Prostate gland (tissue), 2 donors: Measurements from ENCODE around the gene NBPF3. TPM values are rescaled to one million over a fixed set of nuclear protein-coding genes. Genes with fewer than 3 reads are reported as not detected.

Source experiments
- DNase-seq: peaks from one replicate; pipeline ENCODE4 v3.0.0-alpha.2; 2019; ENCODE audit warnings: low spot score
- H3K27ac ChIP-seq, 2 donors: fragments of 200-600 bp; sonication (generic); 2 replicates each; pipeline ENCODE4 v1.5.1; 2017 to 2019
- H3K27me3 ChIP-seq: fragments of 200-600 bp; sonication (generic); replicated peaks from 2 replicates; pipeline ENCODE4 v1.5.1; 2019; ENCODE audit not compliant: insufficient read depth
- H3K36me3 ChIP-seq, 2 donors: fragments of 200-600 bp; sonication (generic); 1 replicate in 1 of 2; 2 replicates in 1 of 2; pipeline versions ENCODE4 v1.5.1 to v1.8.1; 2017 to 2019
- H3K4me1 ChIP-seq: fragments of 200-600 bp; sonication (generic); replicated peaks from 2 replicates; pipeline ENCODE4 v1.5.1; 2019
- H3K4me3 ChIP-seq, 2 donors: fragments of 200-600 bp; sonication (generic); 2 replicates each; pipeline ENCODE4 v1.5.1; 2017 to 2019
- H3K9me3 ChIP-seq: fragments of 200-600 bp; sonication (generic); 2 replicates; pipeline ENCODE4 v1.5.1; 2017
- POLR2A ChIP-seq: fragments of 450-650 bp; IDR thresholded peaks from one replicate; pipeline ENCODE4 v1.6.1; 2016; ENCODE audit warnings: antibody characterized with exemption, mild to moderate bottlenecking
- POLR2AphosphoS5 ChIP-seq: sonication (generic); formaldehyde crosslinking; IDR thresholded peaks from one replicate; pipeline ENCODE4 v1.6.1; 2017; ENCODE audit warnings: antibody characterized with exemption
- WGBS: methylation state at CpG from one replicate; pipeline ENCODE4 v1.1.5; 2018; 5-methylcytosine and 5-hydroxymethylcytosine counted together
- intact Hi-C: fragments of 100-400 bp; cut with DNase I; formaldehyde crosslinking; loops from one replicate; pipeline ENCODE4 v1.14.2; 2022
- total RNA-seq, 2 donors: library from RNA; depleted of rRNA; stranded (reverse); fragments of >200 nt; gene quantifications; one replicate each; pipeline ENCODE4 v1.1.0, GENCODE V29; 2016
- TF ChIP-seq, protein P1 (sequence below), 4 experiments: fragments of 200-600 bp in 2 of 4; fragments of 450-650 bp in 2 of 4; sonication (generic) in 2 of 4; IDR thresholded peaks; 1 replicate in 3 of 4; 2 replicates in 1 of 4; pipeline ENCODE4 v1.5.1; 2016 to 2019; ENCODE audit warnings: antibody characterized with exemption in 4 of 4, mild to moderate bottlenecking in 2 of 4, moderate library complexity in 2 of 4

NBPF3 gene
- total RNA-seq, 2 donors from 2014 or later, result 13.9 to 19.7 TPM

DNA sequence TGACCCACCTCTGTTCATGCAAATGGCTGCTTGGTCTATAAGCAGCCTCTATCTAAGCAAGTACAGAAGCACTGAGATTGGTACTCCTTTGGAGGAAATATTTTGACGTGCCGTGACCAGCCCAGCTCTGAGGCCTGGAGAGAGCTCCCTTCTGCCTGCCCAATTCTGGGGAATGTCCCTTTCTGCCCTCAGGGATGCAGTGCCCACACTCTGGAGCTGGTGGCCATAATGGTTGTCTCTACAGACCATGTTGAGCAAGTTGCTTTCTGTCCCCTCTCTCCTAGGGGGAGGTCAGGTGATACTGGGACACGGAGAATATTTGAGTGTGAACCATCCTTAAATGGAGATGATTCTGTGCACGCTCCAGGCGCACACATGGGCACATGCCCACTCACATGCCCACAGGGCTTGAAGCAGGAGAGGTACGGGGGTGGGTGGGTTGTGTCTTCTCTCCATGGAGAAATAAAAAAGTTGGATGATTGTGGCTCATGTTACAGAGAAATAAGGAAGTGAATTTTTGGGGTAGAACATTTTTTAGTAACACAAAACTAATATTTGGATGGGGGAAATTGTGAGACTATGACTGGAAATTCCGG, 55.4 kb downstream of the NBPF3 start:
- Histone ChIP-seq H3K9me3 (no peaks in the 10 kb centered on the region), H3K4me3 (no peak overlapping the region), H3K4me1 (no peaks in the 10 kb centered on the region), H3K27me3 (no peaks in the 10 kb centered on the region), H3K27ac (no peak overlapping the region), H3K36me3 (no peaks in the 10 kb centered on the region)
- 81% methylated on average over 7 of the region's 7 CpGs for WGBS
- TF ChIP-seq POLR2A (no peak), POLR2AphosphoS5 (no peak)
- TF ChIP-seq, protein P1, sequence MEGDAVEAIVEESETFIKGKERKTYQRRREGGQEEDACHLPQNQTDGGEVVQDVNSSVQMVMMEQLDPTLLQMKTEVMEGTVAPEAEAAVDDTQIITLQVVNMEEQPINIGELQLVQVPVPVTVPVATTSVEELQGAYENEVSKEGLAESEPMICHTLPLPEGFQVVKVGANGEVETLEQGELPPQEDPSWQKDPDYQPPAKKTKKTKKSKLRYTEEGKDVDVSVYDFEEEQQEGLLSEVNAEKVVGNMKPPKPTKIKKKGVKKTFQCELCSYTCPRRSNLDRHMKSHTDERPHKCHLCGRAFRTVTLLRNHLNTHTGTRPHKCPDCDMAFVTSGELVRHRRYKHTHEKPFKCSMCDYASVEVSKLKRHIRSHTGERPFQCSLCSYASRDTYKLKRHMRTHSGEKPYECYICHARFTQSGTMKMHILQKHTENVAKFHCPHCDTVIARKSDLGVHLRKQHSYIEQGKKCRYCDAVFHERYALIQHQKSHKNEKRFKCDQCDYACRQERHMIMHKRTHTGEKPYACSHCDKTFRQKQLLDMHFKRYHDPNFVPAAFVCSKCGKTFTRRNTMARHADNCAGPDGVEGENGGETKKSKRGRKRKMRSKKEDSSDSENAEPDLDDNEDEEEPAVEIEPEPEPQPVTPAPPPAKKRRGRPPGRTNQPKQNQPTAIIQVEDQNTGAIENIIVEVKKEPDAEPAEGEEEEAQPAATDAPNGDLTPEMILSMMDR (IDR thresholded peaks at IDR 0.05), result no peak
- no peak for DNase-seq
- intact Hi-C loops, result no loop called here

DNA sequence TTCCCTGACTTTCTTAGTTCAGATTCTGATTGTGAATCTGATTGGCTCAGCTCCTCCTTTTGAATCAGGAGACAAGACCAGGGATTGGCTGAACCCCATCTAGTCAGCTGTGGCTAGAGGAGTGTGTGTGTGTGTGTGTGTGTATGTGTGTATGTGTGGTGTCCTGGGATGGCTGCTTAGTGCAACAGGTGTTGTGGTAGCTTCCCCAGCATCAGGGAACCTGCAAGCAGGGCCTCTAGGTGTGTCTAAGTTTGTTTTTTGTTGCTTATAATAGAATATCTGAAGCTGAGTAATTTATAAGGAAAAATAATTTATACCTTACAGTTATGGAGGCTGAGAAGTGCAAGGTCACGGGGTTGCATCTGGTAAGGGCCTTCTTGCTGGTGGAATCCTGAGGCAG, 56.1 kb downstream of the NBPF3 start:
- intact Hi-C loops, result no loop called here
- no peak for DNase-seq
- no peaks in the 10 kb centered on the region for H3K9me3 ChIP-seq
- no peaks in the 10 kb centered on the region for H3K4me1 ChIP-seq
- no peak overlapping the region for H3K4me3 ChIP-seq
- no peak overlapping the region for H3K27ac ChIP-seq
- no peaks in the 10 kb centered on the region for H3K36me3 ChIP-seq
- WGBS, result 91% methylated on average over 1 of the region's 1 CpG
- TF ChIP-seq, protein P1 (IDR thresholded peaks at IDR 0.05), result no peak
- no peak for TF ChIP-seq POLR2AphosphoS5
- TF ChIP-seq POLR2A, result no peak
- H3K27me3 ChIP-seq, result no peaks in the 10 kb centered on the region

DNA sequence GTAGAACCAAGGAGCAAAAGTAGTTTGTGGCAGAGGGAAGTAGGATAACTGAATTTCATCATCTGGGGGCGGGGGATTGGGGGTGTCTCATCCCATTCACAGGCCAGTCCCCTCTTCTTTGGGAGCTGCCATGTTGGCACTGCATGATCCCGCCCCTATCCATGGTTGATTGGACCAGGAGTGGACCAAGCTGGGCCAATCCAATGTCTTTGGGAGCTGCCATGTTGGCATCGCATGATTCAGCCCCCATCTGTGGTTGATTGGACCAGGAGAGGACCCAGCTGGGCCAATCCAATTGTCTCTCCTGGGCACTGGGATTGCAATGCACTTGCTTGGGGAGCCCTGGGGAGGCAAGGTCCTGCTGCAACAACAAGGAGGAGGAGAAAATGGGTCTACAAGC, 56.9 kb downstream of the NBPF3 start:
- no peaks in the 10 kb centered on the region for H3K27me3 ChIP-seq
- H3K36me3 ChIP-seq, result no peaks in the 10 kb centered on the region
- H3K4me1 ChIP-seq, result no peaks in the 10 kb centered on the region
- 92% methylated on average over 3 of the region's 3 CpGs for WGBS
- TF ChIP-seq POLR2A (no peak), POLR2AphosphoS5 (no peak)
- TF ChIP-seq, protein P1 (IDR thresholded peaks at IDR 0.05), result no peak
- intact Hi-C loops, result no loop called here
- no peaks in the 10 kb centered on the region for H3K9me3 ChIP-seq
- H3K27ac ChIP-seq, result no peak overlapping the region
- H3K4me3 ChIP-seq, result no peak overlapping the region
- DNase-seq, result no peak

DNA sequence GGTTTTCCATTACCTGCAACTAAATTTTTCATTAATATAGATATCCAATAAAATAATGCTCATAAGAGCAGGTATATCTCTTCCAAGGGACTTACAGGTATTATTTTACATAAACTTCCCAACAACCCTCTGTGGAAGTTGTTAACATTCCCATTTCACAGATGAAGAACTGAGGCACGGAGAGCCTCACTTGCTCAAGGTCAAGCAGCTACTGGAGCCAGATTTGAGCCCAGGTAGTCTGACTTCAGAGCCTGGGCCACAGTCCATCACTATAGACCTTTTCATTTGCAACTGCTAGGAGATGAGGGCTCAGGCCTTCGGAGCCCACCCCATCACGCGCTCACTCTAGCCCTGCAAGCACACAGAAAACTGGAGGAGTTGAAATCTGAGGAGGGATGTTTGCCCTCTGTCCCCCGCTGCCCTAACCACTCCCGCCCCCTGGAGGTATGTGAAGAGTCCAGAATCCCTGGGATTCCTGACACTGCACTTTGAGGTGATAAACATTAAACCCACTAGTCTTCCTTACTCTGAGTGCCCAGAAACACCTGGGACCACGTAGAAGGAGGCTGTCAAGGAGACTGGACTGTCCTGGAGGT, 57.6 kb downstream of the NBPF3 start:
- Histone ChIP-seq H3K27ac (no peak overlapping the region), H3K36me3 (no peaks in the 10 kb centered on the region), H3K27me3 (no peaks in the 10 kb centered on the region), H3K4me1 (no peaks in the 10 kb centered on the region), H3K9me3 (no peaks in the 10 kb centered on the region), H3K4me3 (no peak overlapping the region)
- TF ChIP-seq POLR2AphosphoS5 (no peak), POLR2A (no peak)
- TF ChIP-seq, protein P1 (IDR thresholded peaks at IDR 0.05), result no peak
- intact Hi-C loops, result no loop called here
- WGBS, result 57% methylated on average over 7 of the region's 7 CpGs
- no peak for DNase-seq
